Measurements from ENCODE around the gene INSIG1.

DNA sequence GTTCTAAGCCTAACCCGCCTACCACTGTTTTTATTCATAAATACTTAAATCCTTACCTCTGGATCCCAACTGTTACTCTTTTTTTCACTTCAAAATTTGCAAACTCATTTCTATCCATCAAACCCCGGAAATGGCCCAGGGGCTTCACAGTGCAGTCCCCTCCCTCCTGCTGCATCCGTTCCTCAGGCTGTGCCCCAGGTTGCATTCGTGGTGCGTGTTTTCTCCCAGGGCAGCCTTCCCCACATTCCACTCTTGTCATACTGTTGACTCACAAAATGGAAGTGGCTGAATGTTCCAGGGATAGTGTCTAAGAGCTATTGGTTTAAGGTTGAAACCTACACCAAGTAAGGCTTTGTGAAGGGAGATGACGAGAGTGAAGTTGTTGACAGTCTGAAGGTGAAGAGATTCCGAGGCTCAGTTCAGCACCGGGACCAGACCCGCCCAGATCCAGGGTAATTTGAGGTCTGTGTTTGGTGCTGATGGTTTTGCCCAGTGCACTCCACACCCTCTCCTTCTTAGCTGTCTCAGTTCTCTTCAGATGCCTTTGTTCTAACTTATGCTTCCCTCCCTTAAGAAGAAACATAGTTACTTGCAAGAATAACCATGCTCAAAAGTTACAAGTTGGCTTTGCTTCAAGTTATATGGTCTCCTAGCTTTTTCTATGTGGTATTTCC lies 7.7 kb downstream of the INSIG1 start:
- no peak for TF ChIP-seq TCF7L2 (IDR thresholded peaks at IDR 0.05; ENCODE audit: borderline replicate concordance, low read depth, low read length)
- TF ChIP-seq, protein P1, sequence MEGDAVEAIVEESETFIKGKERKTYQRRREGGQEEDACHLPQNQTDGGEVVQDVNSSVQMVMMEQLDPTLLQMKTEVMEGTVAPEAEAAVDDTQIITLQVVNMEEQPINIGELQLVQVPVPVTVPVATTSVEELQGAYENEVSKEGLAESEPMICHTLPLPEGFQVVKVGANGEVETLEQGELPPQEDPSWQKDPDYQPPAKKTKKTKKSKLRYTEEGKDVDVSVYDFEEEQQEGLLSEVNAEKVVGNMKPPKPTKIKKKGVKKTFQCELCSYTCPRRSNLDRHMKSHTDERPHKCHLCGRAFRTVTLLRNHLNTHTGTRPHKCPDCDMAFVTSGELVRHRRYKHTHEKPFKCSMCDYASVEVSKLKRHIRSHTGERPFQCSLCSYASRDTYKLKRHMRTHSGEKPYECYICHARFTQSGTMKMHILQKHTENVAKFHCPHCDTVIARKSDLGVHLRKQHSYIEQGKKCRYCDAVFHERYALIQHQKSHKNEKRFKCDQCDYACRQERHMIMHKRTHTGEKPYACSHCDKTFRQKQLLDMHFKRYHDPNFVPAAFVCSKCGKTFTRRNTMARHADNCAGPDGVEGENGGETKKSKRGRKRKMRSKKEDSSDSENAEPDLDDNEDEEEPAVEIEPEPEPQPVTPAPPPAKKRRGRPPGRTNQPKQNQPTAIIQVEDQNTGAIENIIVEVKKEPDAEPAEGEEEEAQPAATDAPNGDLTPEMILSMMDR (tag by site-specific recombination; IDR thresholded peaks at IDR 0.05) = no peak
